Choroid plexus epithelial cell (primary cell): ENCODE data around the gene SEPTIN2.
"Not testable (repeated sequence)": the region's sequence is repeated elsewhere in the genome, so short reads cannot be mapped to it uniquely, and the experiment has no call there.

Experiments
- DNase-seq: peaks from one replicate; pipeline ENCODE4 v3.0.0-alpha.2; 2010; ENCODE audit warnings: low read depth
- H3K4me3 ChIP-seq: 2 replicates; pipeline ENCODE4 v1.5.1; 2011; ENCODE audit warnings: low read depth, mild to moderate bottlenecking, control low read depth, low read length, moderate library complexity
- TF ChIP-seq, protein P1 (sequence below): conservative IDR thresholded peaks from 2 replicates; pipeline ENCODE4 v1.5.1; 2011; ENCODE audit warnings: low read depth, mild to moderate bottlenecking, control low read depth, inconsistent platforms, low read length, moderate library complexity

The SEPTIN2 gene

DNA sequence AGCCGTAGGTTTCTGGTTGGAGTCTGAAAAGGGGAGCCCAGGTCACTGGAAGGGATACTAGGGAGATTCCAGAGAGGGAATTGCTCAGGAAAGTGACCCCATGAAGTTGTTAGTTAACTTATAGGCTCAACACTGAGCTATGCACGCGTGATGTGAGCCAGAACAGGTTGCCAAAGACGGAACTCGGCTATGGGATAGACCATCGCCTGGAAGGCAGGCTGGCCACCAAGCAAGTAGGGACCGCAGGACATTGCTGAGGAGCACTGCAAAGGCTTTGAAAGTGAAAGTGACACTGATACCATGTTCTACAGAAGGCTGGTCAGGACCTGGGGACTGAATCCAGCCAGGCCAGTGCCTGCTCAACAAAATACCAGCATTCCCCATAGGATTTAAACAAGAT lies 47.7 kb downstream of the SEPTIN2 start:
- no peak for DNase-seq
- TF ChIP-seq, protein P1, sequence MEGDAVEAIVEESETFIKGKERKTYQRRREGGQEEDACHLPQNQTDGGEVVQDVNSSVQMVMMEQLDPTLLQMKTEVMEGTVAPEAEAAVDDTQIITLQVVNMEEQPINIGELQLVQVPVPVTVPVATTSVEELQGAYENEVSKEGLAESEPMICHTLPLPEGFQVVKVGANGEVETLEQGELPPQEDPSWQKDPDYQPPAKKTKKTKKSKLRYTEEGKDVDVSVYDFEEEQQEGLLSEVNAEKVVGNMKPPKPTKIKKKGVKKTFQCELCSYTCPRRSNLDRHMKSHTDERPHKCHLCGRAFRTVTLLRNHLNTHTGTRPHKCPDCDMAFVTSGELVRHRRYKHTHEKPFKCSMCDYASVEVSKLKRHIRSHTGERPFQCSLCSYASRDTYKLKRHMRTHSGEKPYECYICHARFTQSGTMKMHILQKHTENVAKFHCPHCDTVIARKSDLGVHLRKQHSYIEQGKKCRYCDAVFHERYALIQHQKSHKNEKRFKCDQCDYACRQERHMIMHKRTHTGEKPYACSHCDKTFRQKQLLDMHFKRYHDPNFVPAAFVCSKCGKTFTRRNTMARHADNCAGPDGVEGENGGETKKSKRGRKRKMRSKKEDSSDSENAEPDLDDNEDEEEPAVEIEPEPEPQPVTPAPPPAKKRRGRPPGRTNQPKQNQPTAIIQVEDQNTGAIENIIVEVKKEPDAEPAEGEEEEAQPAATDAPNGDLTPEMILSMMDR = no peak
- H3K4me3 ChIP-seq = no peak overlapping the region

GRCh38 chr2:241364781-241365180 lies 49.1 kb downstream of the SEPTIN2 start:
- no peak for DNase-seq
- no peak overlapping the region for H3K4me3 ChIP-seq
- TF ChIP-seq, protein P1 = no peak

- TF ChIP-seq, protein P1 = no peak
- no peak for DNase-seq
- no peak overlapping the region for H3K4me3 ChIP-seq
These were observed 51.0 kb downstream of the SEPTIN2 start for GRCh38 chr2:241366678-241367077.

GRCh38 chr2:241368643-241369042 lies 52.9 kb downstream of the SEPTIN2 start:
- no peak overlapping the region for H3K4me3 ChIP-seq
- TF ChIP-seq, protein P1 = no peak
- no peak for DNase-seq

DNA sequence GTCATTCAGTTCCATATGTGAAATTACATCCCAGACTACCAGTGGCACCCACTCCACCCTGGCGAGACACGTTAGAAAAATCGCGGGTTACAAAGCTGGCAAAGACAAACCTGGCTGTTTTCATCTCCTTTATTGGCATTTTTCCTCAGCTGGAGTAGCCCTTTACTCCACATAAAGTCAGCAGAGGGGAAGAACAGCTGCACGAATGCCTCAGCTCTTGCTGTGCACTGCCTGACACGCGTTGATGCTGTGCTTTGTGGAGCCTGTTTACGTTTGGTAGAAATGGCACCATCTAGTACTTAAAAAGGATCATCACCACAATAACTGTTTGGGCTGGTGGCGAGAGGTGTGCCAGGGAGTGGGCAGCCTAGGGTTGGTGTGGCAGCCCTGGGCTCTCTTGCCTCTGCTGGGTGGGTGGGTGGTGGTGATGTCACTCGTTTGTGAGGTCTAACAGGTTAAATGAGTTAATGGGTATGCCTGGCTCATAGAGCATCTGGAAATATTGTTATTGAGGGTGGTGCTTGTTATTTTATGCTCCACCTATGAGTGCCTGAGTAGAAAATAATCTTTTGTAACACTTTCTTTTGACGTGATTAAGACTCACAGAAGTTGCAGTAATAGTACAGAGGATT lies 56.8 kb downstream of the SEPTIN2 start:
- H3K4me3 ChIP-seq = no peak overlapping the region
- TF ChIP-seq, protein P1 = no peak
- DNase-seq = peak; percentile 69

GRCh38 chr2:241373446-241373845 lies 57.7 kb downstream of the SEPTIN2 start:
- no peak for DNase-seq
- TF ChIP-seq, protein P1 = no peak
- no peak overlapping the region for H3K4me3 ChIP-seq

DNA sequence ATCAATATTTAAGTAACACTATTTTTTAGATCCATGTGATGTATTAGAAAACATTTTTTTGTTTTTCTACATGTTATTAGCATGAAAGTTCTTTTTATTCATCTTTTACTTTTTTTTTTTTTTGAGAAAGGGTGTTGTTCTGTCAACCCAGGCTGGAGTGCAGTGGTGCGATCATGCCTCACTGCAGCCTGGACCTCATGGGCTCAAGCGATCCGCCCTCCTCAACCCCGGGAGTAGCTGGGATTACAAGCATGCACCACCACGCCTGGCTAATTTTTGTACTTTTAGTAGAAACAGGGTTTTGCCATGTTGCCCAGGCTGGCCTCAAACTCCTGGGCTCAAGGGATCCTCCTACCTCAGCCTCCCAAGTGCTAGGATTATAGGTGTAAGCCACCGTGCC lies 58.2 kb downstream of the SEPTIN2 start:
- not testable (repeated sequence) for DNase-seq, H3K4me3 ChIP-seq

DNA sequence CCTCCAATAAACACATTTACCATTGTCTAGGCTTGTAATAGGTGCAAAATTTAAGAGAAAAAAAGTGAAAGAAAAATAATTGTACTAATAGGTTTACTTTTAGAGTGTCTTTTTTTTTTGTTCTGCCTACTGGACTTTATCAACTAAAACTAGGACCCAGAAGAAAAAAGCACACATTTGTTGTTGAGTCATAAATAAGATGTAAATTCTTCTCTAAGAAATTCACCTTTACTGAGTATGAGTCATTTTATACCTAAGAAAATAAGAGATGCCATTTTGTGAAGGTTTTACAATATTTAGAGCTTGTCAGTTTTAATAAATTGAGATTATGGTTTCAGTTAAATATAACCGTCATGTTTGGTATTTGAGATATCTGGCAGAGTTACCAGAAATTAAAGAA lies 59.6 kb downstream of the SEPTIN2 start:
- TF ChIP-seq, protein P1 = no peak
- no peak overlapping the region for H3K4me3 ChIP-seq
- DNase-seq = no peak
